H9 (cell line): ENCODE data around the gene LARP1. TPM values are rescaled to one million over a fixed set of nuclear protein-coding genes. Genes with fewer than 3 reads are reported as not detected.

ENCODE experiments used
- DNase-seq: peaks from one replicate; pipeline ENCODE4 v3.0.0-alpha.2; 2017
- H2AFZ ChIP-seq: one replicate; pipeline ENCODE4 v1.6.1; 2013; ENCODE audit warnings: mild to moderate bottlenecking, low read length, control low read depth, moderate library complexity
- H2AK5ac ChIP-seq: 2 replicates; pipeline ENCODE4 v1.6.1; 2013; ENCODE audit warnings: low read length, control low read depth, mixed read lengths; ENCODE audit not compliant: insufficient read length
- H2BK120ac ChIP-seq: one replicate; pipeline ENCODE4 v1.6.1; 2013; ENCODE audit warnings: low read depth, mild to moderate bottlenecking, low read length, control low read depth, inconsistent platforms; ENCODE audit not compliant: poor library complexity, severe bottlenecking
- H2BK12ac ChIP-seq: 2 replicates; pipeline ENCODE4 v1.6.1; 2013; ENCODE audit warnings: low read length, control low read depth, mixed read lengths, low read depth; ENCODE audit not compliant: insufficient read length
- H2BK15ac ChIP-seq: 2 replicates; pipeline ENCODE4 v1.6.1; 2013; ENCODE audit warnings: low read depth, low read length, control low read depth
- H2BK20ac ChIP-seq: one replicate; pipeline ENCODE4 v1.6.1; 2013; ENCODE audit warnings: low read depth, mild to moderate bottlenecking, low read length, control low read depth, inconsistent platforms; ENCODE audit not compliant: poor library complexity, severe bottlenecking
- H2BK5ac ChIP-seq: 2 replicates; pipeline ENCODE4 v1.6.1; 2013; ENCODE audit warnings: low read length, control low read depth, mixed read lengths; ENCODE audit not compliant: insufficient read length
- H3K14ac ChIP-seq: 2 replicates; pipeline ENCODE4 v1.6.1; 2013; ENCODE audit warnings: low read length, control low read depth; ENCODE audit not compliant: insufficient read depth
- H3K18ac ChIP-seq: 2 replicates; pipeline ENCODE4 v1.6.1; 2013; ENCODE audit warnings: low read depth, mild to moderate bottlenecking, mixed read lengths, low read length, control low read depth; ENCODE audit not compliant: insufficient read length
- H3K23ac ChIP-seq: 2 replicates; pipeline ENCODE4 v1.6.1; 2013; ENCODE audit warnings: low read length, control low read depth, mixed read lengths, low read depth; ENCODE audit not compliant: insufficient read length
- H3K23me2 ChIP-seq: 2 replicates; pipeline ENCODE4 v1.6.1; 2013; ENCODE audit warnings: low read depth, mild to moderate bottlenecking, mixed read lengths, low read length, control low read depth; ENCODE audit not compliant: insufficient read length, poor library complexity, severe bottlenecking
- H3K27ac ChIP-seq: 2 replicates; pipeline ENCODE4 v1.5.1; 2013; ENCODE audit warnings: low read length, control low read depth, mixed read lengths, low read depth; ENCODE audit not compliant: insufficient read length
- H3K27me3 ChIP-seq: 2 replicates; pipeline ENCODE4 v1.6.1; 2013; ENCODE audit warnings: low read length, control low read depth, inconsistent platforms; ENCODE audit not compliant: insufficient read depth
- H3K4ac ChIP-seq: 2 replicates; pipeline ENCODE4 v1.6.1; 2013; ENCODE audit warnings: low read depth, mild to moderate bottlenecking, control low read depth, inconsistent platforms, low read length, moderate library complexity
- H3K4me1 ChIP-seq: 2 replicates; pipeline ENCODE4 v1.6.1; 2013; ENCODE audit warnings: low read length, control low read depth, inconsistent platforms; ENCODE audit not compliant: insufficient read depth
- H3K4me2 ChIP-seq: 2 replicates; pipeline ENCODE4 v1.6.1; 2013; ENCODE audit warnings: low read length, control low read depth, mixed read lengths; ENCODE audit not compliant: insufficient read length, insufficient read depth
- H3K56ac ChIP-seq: 2 replicates; pipeline ENCODE4 v1.6.1; 2013; ENCODE audit warnings: low read depth, mild to moderate bottlenecking, mixed read lengths, low read length, control low read depth; ENCODE audit not compliant: insufficient read length
- H3K79me1 ChIP-seq: 2 replicates; pipeline ENCODE4 v1.6.1; 2013; ENCODE audit warnings: low read depth, mild to moderate bottlenecking, moderate library complexity, low read length, control low read depth, inconsistent platforms; ENCODE audit not compliant: insufficient read depth, poor library complexity, severe bottlenecking
- H3K79me2 ChIP-seq: 2 replicates; pipeline ENCODE4 v1.6.1; 2013; ENCODE audit warnings: low read length, control low read depth, inconsistent platforms; ENCODE audit not compliant: insufficient read depth
- H3K9ac ChIP-seq: 2 replicates; pipeline ENCODE4 v1.6.1; 2013; ENCODE audit warnings: low read length, control low read depth, mixed read lengths; ENCODE audit not compliant: insufficient read length; ENCODE audit errors: extremely low read depth
- H3K9me3 ChIP-seq: one replicate; pipeline ENCODE4 v1.6.1; 2013; ENCODE audit warnings: low read depth, low read length, inconsistent platforms; ENCODE audit not compliant: control insufficient read depth
- H3T11ph ChIP-seq: one replicate; pipeline ENCODE4 v1.6.1; 2013; ENCODE audit warnings: mild to moderate bottlenecking, low read length, control low read depth, inconsistent platforms
- H4K20me1 ChIP-seq: one replicate; pipeline ENCODE4 v1.6.1; 2013; ENCODE audit not compliant: control insufficient read depth, insufficient read length, insufficient read depth
- H4K5ac ChIP-seq: 2 replicates; pipeline ENCODE4 v1.6.1; 2013; ENCODE audit warnings: low read depth, mild to moderate bottlenecking, mixed read lengths, low read length, control low read depth; ENCODE audit not compliant: insufficient read length
- H4K8ac ChIP-seq: replicated peaks from 2 replicates; pipeline ENCODE4 v1.6.1; 2013; ENCODE audit warnings: low read length, control low read depth, mixed read lengths, low read depth; ENCODE audit not compliant: insufficient read length
- H4K91ac ChIP-seq: 2 replicates; pipeline ENCODE4 v1.6.1; 2013; ENCODE audit warnings: low read depth, mild to moderate bottlenecking, moderate library complexity, mixed read lengths, low read length, control low read depth; ENCODE audit not compliant: insufficient read length
- H3K27ac Mint-ChIP-seq, 3 experiments: 2 replicates in 2 of 3; 3 replicates in 1 of 3; pipeline ENCODE4 v1.8.0; 2020 to 2021; ENCODE audit warnings: mixed read lengths in 3 of 3, mild to moderate bottlenecking in 1 of 3, moderate library complexity in 1 of 3
- H3K27me3 Mint-ChIP-seq: 2 replicates; pipeline ENCODE4 v1.8.0; 2021; ENCODE audit warnings: low read depth, mild to moderate bottlenecking, moderate library complexity, mixed read lengths
- H3K36me3 Mint-ChIP-seq, 3 experiments: 2 replicates in 2 of 3; 3 replicates in 1 of 3; pipeline ENCODE4 v1.8.0; 2020 to 2021; ENCODE audit warnings: low read depth in 3 of 3, mixed read lengths in 3 of 3; ENCODE audit not compliant: insufficient read depth in 1 of 3
- H3K4me1 Mint-ChIP-seq, 2 experiments: 2 replicates each; pipeline ENCODE4 v1.8.0; 2020; ENCODE audit warnings: mixed read lengths in 2 of 2
- H3K4me3 Mint-ChIP-seq, 2 experiments: 2 replicates in 1 of 2; 3 replicates in 1 of 2; pipeline ENCODE4 v1.8.0; 2020 to 2021; ENCODE audit warnings: mild to moderate bottlenecking in 2 of 2, mixed read lengths in 2 of 2, moderate library complexity in 1 of 2
- H3K9me3 Mint-ChIP-seq, 2 experiments: 2 replicates in 1 of 2; 3 replicates in 1 of 2; pipeline ENCODE4 v1.8.0; 2020; ENCODE audit warnings: mild to moderate bottlenecking in 2 of 2, mixed read lengths in 2 of 2, moderate library complexity in 1 of 2
- CTCF ChIP-seq: fragments of 200-600 bp; sonication (generic); conservative IDR thresholded peaks from 3 replicates; pipeline ENCODE4 v1.8.0; 2021; ENCODE audit warnings: antibody characterized with exemption, mild to moderate bottlenecking
- WGBS: extraction: QIAGEN DNeasy Blood & Tissue Kit; methylation state at CpG from one replicate; pipeline ENCODE4 v1.1.7; 2013; ENCODE audit warnings: missing lambda C conversion rate, low lambda C conversion rate, mixed read lengths; ENCODE audit not compliant: insufficient read length; ENCODE audit errors: extremely low coverage; 5-methylcytosine and 5-hydroxymethylcytosine counted together
- total RNA-seq: library from RNA; stranded (reverse); gene quantifications from 2 replicates; pipeline ENCODE4 v1.2.1, GENCODE V29; 2021

The LARP1 gene
- total RNA-seq, 1 experiment from 2014 or later: 405 TPM

- Histone ChIP-seq H3K79me2 (no peaks in the 10 kb centered on the region), H4K91ac (no peak overlapping the region), H4K20me1 (no peaks in the 10 kb centered on the region), H3K23ac (no peak overlapping the region), H2AK5ac (no peak overlapping the region), H3K14ac (no peak overlapping the region), H3K27me3 (no peaks in the 10 kb centered on the region), H4K8ac (no peak overlapping the region), H3K79me1 (no peaks in the 10 kb centered on the region), H3K9ac (no peak overlapping the region), H3K27ac (no peak overlapping the region), H3K4ac (no peak overlapping the region), H2BK20ac (no peak overlapping the region), H3K4me2 (no peak overlapping the region), H4K5ac (no peak overlapping the region), H2BK120ac (no peak overlapping the region), H3K18ac (no peak overlapping the region), H2AFZ (no peak overlapping the region), H3K23me2 (no peaks in the 10 kb centered on the region), H3K9me3 (no peaks in the 10 kb centered on the region), H2BK12ac (no peak overlapping the region), H2BK5ac (no peak overlapping the region), H2BK15ac (no peak overlapping the region), H3T11ph (no peak overlapping the region), H3K56ac (no peak overlapping the region), H3K4me1 (no peaks in the 10 kb centered on the region)
- H3K4me1 Mint-ChIP-seq: peaks cover 0 to 1% of the 10 kb centered on the region in 2 experiments; a peak in 3 of 4 replicates
- DNase-seq: no peak
- WGBS: no CpG with 5 or more reads among the region's 7 CpGs
- H3K9me3 Mint-ChIP-seq: no peaks in the 10 kb centered on the region
- peak overlapping the region in 1 of 3 experiments; percentile 89; a peak in 2 of 7 replicates for H3K27ac Mint-ChIP-seq
- H3K36me3 Mint-ChIP-seq: peaks cover 58 to 91% (median 90%) of the 10 kb centered on the region in 3 experiments; a peak in 6 of 7 replicates
- no peak for TF ChIP-seq CTCF
- H3K4me3 Mint-ChIP-seq: no peak overlapping the region
- H3K27me3 Mint-ChIP-seq: peaks cover 2% of the 10 kb centered on the region; the same call in 1 of the 2 replicates
These were observed 56.1 kb downstream of the LARP1 start for GRCh38 chr5:154811239-154811638.
